AG08395 (cell line): Measurements from ENCODE around the gene ABI3BP.

Source experiments
- DNase-seq: peaks from one replicate; pipeline ENCODE4 v3.0.0; 2012; ENCODE audit warnings: mixed read lengths, low spot score

The ABI3BP gene

GRCh38 chr3:100776097-100776729 lies 217.0 kb downstream of the ABI3BP start:
- DNase-seq, result no peak

GRCh38 chr3:100775669-100776068 lies 217.6 kb downstream of the ABI3BP start:
- no peak for DNase-seq

- no peak for DNase-seq
Measured at GRCh38 chr3:100775226-100775625, 218.0 kb downstream of the ABI3BP start.

GRCh38 chr3:100769693-100770092 lies 223.5 kb downstream of the ABI3BP start:
- DNase-seq, result no peak

- no peak for DNase-seq
Measured at GRCh38 chr3:100766069-100766468, 227.2 kb downstream of the ABI3BP start.

GRCh38 chr3:100765437-100765975 lies 227.7 kb downstream of the ABI3BP start:
- DNase-seq, result no peak

- DNase-seq, result no peak
Measured at GRCh38 chr3:100761951-100762350, 231.3 kb downstream of the ABI3BP start.

GRCh38 chr3:100761211-100761942 lies 231.8 kb downstream of the ABI3BP start:
- no peak for DNase-seq

- no peak for DNase-seq
Measured at GRCh38 chr3:100760377-100760776, 232.8 kb downstream of the ABI3BP start.

- DNase-seq, result no peak
Measured at GRCh38 chr3:100759950-100760349, 233.3 kb downstream of the ABI3BP start.

- no peak for DNase-seq
Measured at GRCh38 chr3:100759159-100759558, 234.1 kb downstream of the ABI3BP start.

GRCh38 chr3:100756441-100756840 lies 236.8 kb downstream of the ABI3BP start:
- DNase-seq, result peak; percentile 62

GRCh38 chr3:100754563-100755334 lies 238.5 kb downstream of the ABI3BP start:
- no peak for DNase-seq

- DNase-seq, result no peak
Measured at GRCh38 chr3:100753846-100754245, 239.4 kb downstream of the ABI3BP start.

- no peak for DNase-seq
Measured at GRCh38 chr3:100748967-100749366, 244.3 kb downstream of the ABI3BP start.

GRCh38 chr3:100748220-100748619 lies 245.0 kb downstream of the ABI3BP start:
- DNase-seq, result no peak

- DNase-seq, result no peak
Measured at GRCh38 chr3:100746092-100746491, 247.1 kb downstream of the ABI3BP start.

GRCh38 chr3:100745617-100746016 lies 247.6 kb downstream of the ABI3BP start:
- no peak for DNase-seq

GRCh38 chr3:100744671-100745070 lies 248.6 kb downstream of the ABI3BP start:
- no peak for DNase-seq

- no peak for DNase-seq
Measured at GRCh38 chr3:100743535-100743934, 249.7 kb downstream of the ABI3BP start.

GRCh38 chr3:100740207-100740606 lies 253.0 kb downstream of the ABI3BP start:
- DNase-seq, result no peak

- DNase-seq, result peak; percentile 35
Measured at GRCh38 chr3:100737334-100737733, 255.9 kb downstream of the ABI3BP start.

GRCh38 chr3:100732435-100732834 lies 260.8 kb downstream of the ABI3BP start:
- no peak for DNase-seq
